Ascending aorta (tissue), 2 donors: ENCODE data around the gene CUZD1. TPM values are rescaled to one million over a fixed set of nuclear protein-coding genes. Genes with fewer than 3 reads are reported as not detected.

Experiments
- DNase-seq, 2 donors: peaks; one replicate each; pipeline ENCODE4 v3.0.0-alpha.2; 2019; ENCODE audit warnings: low spot score in 2 of 2
- H3K27ac ChIP-seq, 2 donors: fragments of 200-600 bp; sonication (generic); one replicate each; pipeline ENCODE4 v1.5.1; 2016 to 2017; ENCODE audit warnings: mild to moderate bottlenecking in 1 of 2
- H3K27me3 ChIP-seq: fragments of 200-600 bp; sonication (generic); one replicate; pipeline ENCODE4 v1.5.1; 2017
- H3K36me3 ChIP-seq, 2 donors: fragments of 200-600 bp; sonication (generic); one replicate each; pipeline ENCODE4 v1.5.1; 2016
- H3K4me1 ChIP-seq, 2 donors: fragments of 200-600 bp; sonication (generic); one replicate each; pipeline ENCODE4 v1.5.1; 2016 to 2017; ENCODE audit warnings: mild to moderate bottlenecking in 1 of 2
- H3K4me3 ChIP-seq, 2 donors: fragments of 200-600 bp; sonication (generic); one replicate each; pipeline ENCODE4 v1.5.1; 2016 to 2017; ENCODE audit warnings: mild to moderate bottlenecking in 1 of 2
- H3K9me3 ChIP-seq, 2 donors: fragments of 200-600 bp; sonication (generic); one replicate each; pipeline ENCODE4 v1.5.1; 2016
- intact Hi-C: fragments of 100-400 bp; cut with DNase I; formaldehyde crosslinking; loops from one replicate; pipeline ENCODE4 v1.15.1; 2023
- total RNA-seq: library from RNA; depleted of rRNA; stranded (reverse); fragments of >200 nt; gene quantifications from one replicate; pipeline ENCODE4 v1.1.0, GENCODE V29; 2016
- TF ChIP-seq, protein P1 (sequence below), 3 experiments: fragments of 200-600 bp in 2 of 3; fragments of 450-650 bp in 1 of 3; sonication (generic) in 2 of 3; IDR thresholded peaks; one replicate each; pipeline ENCODE4 v1.5.1; 2016 to 2019; ENCODE audit warnings: antibody characterized with exemption in 3 of 3, mild to moderate bottlenecking in 1 of 3, moderate library complexity in 1 of 3

Gene CUZD1
- total RNA-seq, 1 donor from 2014 or later = not detected

DNA sequence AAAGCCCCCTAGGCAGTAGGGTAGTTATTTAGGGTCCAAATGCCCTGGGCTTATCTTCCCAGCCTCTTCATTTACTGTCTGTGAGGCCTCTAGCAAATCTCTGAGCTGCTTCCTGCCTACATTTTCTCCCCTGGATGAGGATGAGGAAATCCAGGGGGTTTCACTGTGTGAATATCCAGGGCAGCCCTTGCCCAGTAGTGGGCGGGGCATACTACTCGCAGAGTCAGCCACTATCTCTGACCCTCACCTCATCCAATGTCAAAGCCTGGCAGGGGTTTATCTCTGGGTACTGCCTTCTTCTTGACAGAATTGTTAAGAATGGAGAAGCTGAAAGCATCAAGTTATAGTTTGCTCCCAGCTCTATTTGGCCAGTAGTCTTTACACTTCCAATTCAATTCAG is 48.9 kb downstream of the CUZD1 start:
- intact Hi-C loops = no loop called here
- Histone ChIP-seq H3K27me3 (no peaks in the 10 kb centered on the region), H3K27ac (no peak overlapping the region), H3K9me3 (no peaks in the 10 kb centered on the region), H3K36me3 (no peaks in the 10 kb centered on the region), H3K4me3 (no peak overlapping the region), H3K4me1 (no peaks in the 10 kb centered on the region)
- no peak for DNase-seq
- TF ChIP-seq, protein P1, sequence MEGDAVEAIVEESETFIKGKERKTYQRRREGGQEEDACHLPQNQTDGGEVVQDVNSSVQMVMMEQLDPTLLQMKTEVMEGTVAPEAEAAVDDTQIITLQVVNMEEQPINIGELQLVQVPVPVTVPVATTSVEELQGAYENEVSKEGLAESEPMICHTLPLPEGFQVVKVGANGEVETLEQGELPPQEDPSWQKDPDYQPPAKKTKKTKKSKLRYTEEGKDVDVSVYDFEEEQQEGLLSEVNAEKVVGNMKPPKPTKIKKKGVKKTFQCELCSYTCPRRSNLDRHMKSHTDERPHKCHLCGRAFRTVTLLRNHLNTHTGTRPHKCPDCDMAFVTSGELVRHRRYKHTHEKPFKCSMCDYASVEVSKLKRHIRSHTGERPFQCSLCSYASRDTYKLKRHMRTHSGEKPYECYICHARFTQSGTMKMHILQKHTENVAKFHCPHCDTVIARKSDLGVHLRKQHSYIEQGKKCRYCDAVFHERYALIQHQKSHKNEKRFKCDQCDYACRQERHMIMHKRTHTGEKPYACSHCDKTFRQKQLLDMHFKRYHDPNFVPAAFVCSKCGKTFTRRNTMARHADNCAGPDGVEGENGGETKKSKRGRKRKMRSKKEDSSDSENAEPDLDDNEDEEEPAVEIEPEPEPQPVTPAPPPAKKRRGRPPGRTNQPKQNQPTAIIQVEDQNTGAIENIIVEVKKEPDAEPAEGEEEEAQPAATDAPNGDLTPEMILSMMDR (IDR thresholded peaks at IDR 0.05) = no peak

DNA sequence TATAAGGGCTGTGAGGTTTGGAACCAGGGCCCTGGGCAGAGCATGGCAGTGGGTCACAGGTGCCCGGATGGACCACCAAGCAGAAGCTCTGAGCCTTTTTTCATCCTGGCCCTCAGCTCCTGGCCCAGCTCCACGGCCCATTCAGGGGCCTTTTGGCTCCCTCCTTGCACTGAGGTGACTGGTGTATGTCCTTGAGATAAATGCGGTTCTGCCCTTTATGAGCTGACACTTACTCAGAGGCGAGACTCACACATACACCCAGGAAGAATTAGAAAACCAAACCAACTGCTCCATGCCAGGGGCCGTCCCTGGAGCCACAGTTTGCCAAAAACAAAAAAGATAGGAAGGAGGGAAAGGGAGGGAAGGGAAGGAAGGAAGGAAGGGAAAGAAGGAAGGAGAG is 49.7 kb downstream of the CUZD1 start:
- DNase-seq = no peak
- H3K36me3 ChIP-seq = no peaks in the 10 kb centered on the region
- no peaks in the 10 kb centered on the region for H3K4me1 ChIP-seq
- no peak overlapping the region for H3K27ac ChIP-seq
- no peaks in the 10 kb centered on the region for H3K27me3 ChIP-seq
- intact Hi-C loops = no loop called here
- TF ChIP-seq, protein P1 (IDR thresholded peaks at IDR 0.05) = no peak
- no peak overlapping the region for H3K4me3 ChIP-seq
- H3K9me3 ChIP-seq = no peaks in the 10 kb centered on the region

DNA sequence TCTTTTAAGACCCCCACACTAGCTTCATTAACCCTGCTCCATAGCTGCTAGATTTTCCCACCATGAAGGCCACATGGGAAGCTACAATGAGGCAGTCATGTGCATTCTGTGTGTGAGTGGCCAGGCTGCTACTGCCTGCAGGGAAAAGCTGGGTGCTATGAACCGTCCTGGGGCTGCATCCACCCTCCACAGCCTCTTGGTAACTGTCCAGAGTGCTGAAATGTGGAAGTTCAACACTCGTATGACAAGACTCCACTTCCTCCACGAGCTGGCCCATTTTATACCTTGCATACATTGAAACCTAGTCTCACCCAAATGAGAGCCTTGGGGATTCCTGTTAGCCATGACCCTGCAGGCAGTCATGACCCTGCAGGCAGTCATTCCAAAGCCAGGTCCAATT is 59.4 kb downstream of the CUZD1 start:
- intact Hi-C loops = no loop called here
- H3K9me3 ChIP-seq = no peaks in the 10 kb centered on the region
- no peak for DNase-seq
- no peaks in the 10 kb centered on the region for H3K36me3 ChIP-seq
- H3K4me1 ChIP-seq = no peaks in the 10 kb centered on the region
- TF ChIP-seq, protein P1 (IDR thresholded peaks at IDR 0.05) = no peak
- no peaks in the 10 kb centered on the region for H3K27me3 ChIP-seq
- no peak overlapping the region for H3K4me3 ChIP-seq
- no peak overlapping the region for H3K27ac ChIP-seq

DNA sequence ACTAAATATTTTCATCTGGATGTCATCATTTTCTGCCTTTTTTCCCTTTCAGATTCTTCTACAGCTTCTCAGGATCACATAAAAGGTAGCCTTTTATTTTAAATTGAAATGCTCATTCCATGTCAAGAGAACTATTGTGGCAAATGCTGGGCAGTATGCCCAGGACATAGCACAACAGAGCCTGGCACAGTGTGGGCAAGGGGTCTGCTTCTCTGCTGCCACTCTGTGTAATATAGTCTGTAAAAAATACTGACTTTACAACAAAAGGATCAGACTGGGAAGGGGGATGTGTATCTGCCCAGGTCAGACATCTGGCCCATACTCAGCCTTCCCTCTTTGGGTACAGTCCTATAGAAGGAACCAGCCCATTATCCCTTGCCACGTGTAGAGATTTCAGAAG is 62.7 kb downstream of the CUZD1 start:
- no peak for DNase-seq
- Histone ChIP-seq H3K9me3 (no peaks in the 10 kb centered on the region), H3K4me1 (no peaks in the 10 kb centered on the region), H3K27me3 (no peaks in the 10 kb centered on the region), H3K27ac (no peak overlapping the region), H3K36me3 (no peaks in the 10 kb centered on the region), H3K4me3 (no peak overlapping the region)
- TF ChIP-seq, protein P1 (IDR thresholded peaks at IDR 0.05) = no peak
- intact Hi-C loops = no loop called here

Other genes starting within 250 kb of the CUZD1 start
- not detected for gene C10orf120, start 146.0 kb downstream of the CUZD1 start, total RNA-seq
- gene FAM24B, start 33.7 kb upstream of the CUZD1 start, total RNA-seq = not detected
- gene FAM24A, start 64.8 kb upstream of the CUZD1 start, total RNA-seq = not detected
- gene C10orf88, start 108.4 kb upstream of the CUZD1 start, total RNA-seq = 1.3 TPM
- gene PSTK, start 134.5 kb upstream of the CUZD1 start, total RNA-seq = not detected
- 4.3 TPM for gene IKZF5, start 162.9 kb upstream of the CUZD1 start, total RNA-seq
- gene ACADSB, start 163.1 kb upstream of the CUZD1 start, total RNA-seq = 1.8 TPM